GDM1 (cell line): Measurements from ENCODE around the gene GPN2.
A peak's percentile ranks its signal among the peaks of the same experiment; 100 is the strongest.
"Not testable (repeated sequence)": the region's sequence is repeated elsewhere in the genome, so short reads cannot be mapped to it uniquely, and the experiment has no call there.

Experiments used
- DNase-seq: peaks from one replicate; lab custom pipeline; 2025; lab: John Stamatoyannopoulos, UW

Gene GPN2

GRCh38 chr1:26857473-26858060 is 32.5 kb downstream of the GPN2 start:
- DNase-seq: no peak

- DNase-seq: no peak
Measured at GRCh38 chr1:26856604-26857469, 33.2 kb downstream of the GPN2 start.

GRCh38 chr1:26856181-26856580 is 33.9 kb downstream of the GPN2 start:
- DNase-seq: no peak

- DNase-seq: no peak
Measured at GRCh38 chr1:26855636-26856035, 34.4 kb downstream of the GPN2 start.

- DNase-seq: no peak
Measured at GRCh38 chr1:26854906-26855305, 35.2 kb downstream of the GPN2 start.

- no peak for DNase-seq
Measured at GRCh38 chr1:26853600-26853999, 36.5 kb downstream of the GPN2 start.

- peak; percentile 32 for DNase-seq
Measured at GRCh38 chr1:26853156-26853555, 36.9 kb downstream of the GPN2 start.

- no peak for DNase-seq
Measured at GRCh38 chr1:26852701-26853100, 37.4 kb downstream of the GPN2 start.

- no peak for DNase-seq
Measured at GRCh38 chr1:26851106-26851684, 38.9 kb downstream of the GPN2 start.

- no peak for DNase-seq
Measured at GRCh38 chr1:26848941-26849774, 40.9 kb downstream of the GPN2 start.

- no peak for DNase-seq
Measured at GRCh38 chr1:26848499-26848898, 41.6 kb downstream of the GPN2 start.

- DNase-seq: not testable (repeated sequence)
Measured at GRCh38 chr1:26847826-26848225, 42.3 kb downstream of the GPN2 start.

- no peak for DNase-seq
Measured at GRCh38 chr1:26844424-26845196, 45.5 kb downstream of the GPN2 start.

- no peak for DNase-seq
Measured at GRCh38 chr1:26839779-26840178, 50.3 kb downstream of the GPN2 start.

- DNase-seq: no peak
Measured at GRCh38 chr1:26839339-26839722, 50.8 kb downstream of the GPN2 start.

- DNase-seq: no peak
Measured at GRCh38 chr1:26838474-26839338, 51.4 kb downstream of the GPN2 start.

- DNase-seq: not testable (repeated sequence)
Measured at GRCh38 chr1:26837665-26838064, 52.4 kb downstream of the GPN2 start.

GRCh38 chr1:26833432-26834405 is 56.4 kb downstream of the GPN2 start:
- peak; percentile 47 for DNase-seq

GRCh38 chr1:26832249-26832960 is 57.7 kb downstream of the GPN2 start:
- no peak for DNase-seq
